Endothelial cell of umbilical vein (primary cell): Measurements from ENCODE around the gene TEAD2.

Experiments used
- EZH2 ChIP-seq: IDR thresholded peaks from 2 replicates; pipeline ENCODE4 v1.6.1; 2012; ENCODE audit warnings: borderline replicate concordance, low read depth, mild to moderate bottlenecking, moderate library complexity, low read length, inconsistent platforms; ENCODE audit not compliant: severe bottlenecking
- FOS ChIP-seq: IDR thresholded peaks from 2 replicates; pipeline ENCODE4 v1.6.1; 2011; ENCODE audit warnings: mild to moderate bottlenecking, low read length, moderate library complexity, borderline replicate concordance; ENCODE audit not compliant: insufficient read depth
- JUN ChIP-seq: IDR thresholded peaks from 2 replicates; pipeline ENCODE4 v1.6.1; 2011; ENCODE audit warnings: borderline replicate concordance, low read depth; ENCODE audit not compliant: insufficient read length, insufficient read depth
- MYC ChIP-seq: IDR thresholded peaks from one replicate; pipeline ENCODE4 v1.6.1; 2011; ENCODE audit warnings: mild to moderate bottlenecking, low read depth, low read length
- POLR2A ChIP-seq: IDR thresholded peaks from 2 replicates; pipeline ENCODE4 v1.6.1; 2012; ENCODE audit warnings: low read depth, mild to moderate bottlenecking, control low read depth, low read length
- POLR2AphosphoS5 ChIP-seq: IDR thresholded peaks from 2 replicates; pipeline ENCODE4 v1.6.1; 2012; ENCODE audit warnings: low read depth, mild to moderate bottlenecking, control low read depth, low read length, moderate library complexity; ENCODE audit not compliant: insufficient read depth
- TF ChIP-seq, protein P1 (sequence below), 2 donors: IDR thresholded peaks; 1 replicate in 1 of 2; 2 replicates in 1 of 2; pipeline ENCODE4 v1.5.1; 2011; ENCODE audit warnings: low read length in 2 of 2, mild to moderate bottlenecking in 2 of 2, moderate library complexity in 2 of 2, control low read depth in 1 of 2, inconsistent platforms in 1 of 2, low read depth in 1 of 2; ENCODE audit not compliant: insufficient read depth in 1 of 2; ENCODE audit errors: extremely low read depth in 1 of 2
- TF ChIP-seq, protein P2 (sequence below): IDR thresholded peaks from 2 replicates; pipeline ENCODE4 v1.6.1; 2011; ENCODE audit not compliant: insufficient read depth, insufficient read length

DNA sequence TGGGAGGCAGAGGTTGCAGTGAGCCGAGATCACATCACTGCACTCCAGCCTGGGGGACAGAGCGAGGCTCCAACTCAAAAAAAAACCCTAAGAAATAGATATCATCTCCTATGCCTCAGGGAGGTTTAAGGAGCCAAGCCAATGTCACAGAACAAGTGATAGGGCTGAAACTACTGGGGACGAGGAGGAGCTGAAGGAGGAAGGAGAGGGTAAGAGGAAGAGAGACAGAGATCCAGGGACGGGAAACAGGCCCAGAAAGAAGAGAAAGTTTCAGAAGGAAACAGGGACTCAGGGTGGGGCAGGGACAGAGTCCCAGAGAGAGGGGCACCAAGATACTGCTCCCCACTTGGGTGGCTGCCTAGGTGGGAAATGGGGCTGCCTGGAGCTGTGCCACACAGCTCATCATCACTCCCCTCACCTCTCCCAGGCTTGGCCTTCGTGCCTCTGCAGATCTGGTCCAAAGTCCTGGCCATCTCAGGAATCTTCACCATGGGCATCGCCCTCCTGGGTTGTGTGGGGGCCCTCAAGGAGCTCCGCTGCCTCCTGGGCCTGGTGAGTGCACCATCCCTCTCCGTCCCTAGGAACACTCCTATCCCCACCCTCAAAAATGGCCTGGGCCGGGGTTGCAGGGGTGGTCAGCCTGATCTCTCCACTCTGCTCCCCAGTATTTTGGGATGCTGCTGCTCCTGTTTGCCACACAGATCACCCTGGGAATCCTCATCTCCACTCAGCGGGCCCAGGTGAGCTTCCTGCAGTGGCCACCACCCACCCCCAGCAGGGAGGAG lies 25.5 kb downstream of the TEAD2 start:
- TF ChIP-seq EZH2 (no peak), FOS (no peak), POLR2A (no peak), JUN (no peak), MYC (no peak), POLR2AphosphoS5 (no peak)
- TF ChIP-seq, protein P1, sequence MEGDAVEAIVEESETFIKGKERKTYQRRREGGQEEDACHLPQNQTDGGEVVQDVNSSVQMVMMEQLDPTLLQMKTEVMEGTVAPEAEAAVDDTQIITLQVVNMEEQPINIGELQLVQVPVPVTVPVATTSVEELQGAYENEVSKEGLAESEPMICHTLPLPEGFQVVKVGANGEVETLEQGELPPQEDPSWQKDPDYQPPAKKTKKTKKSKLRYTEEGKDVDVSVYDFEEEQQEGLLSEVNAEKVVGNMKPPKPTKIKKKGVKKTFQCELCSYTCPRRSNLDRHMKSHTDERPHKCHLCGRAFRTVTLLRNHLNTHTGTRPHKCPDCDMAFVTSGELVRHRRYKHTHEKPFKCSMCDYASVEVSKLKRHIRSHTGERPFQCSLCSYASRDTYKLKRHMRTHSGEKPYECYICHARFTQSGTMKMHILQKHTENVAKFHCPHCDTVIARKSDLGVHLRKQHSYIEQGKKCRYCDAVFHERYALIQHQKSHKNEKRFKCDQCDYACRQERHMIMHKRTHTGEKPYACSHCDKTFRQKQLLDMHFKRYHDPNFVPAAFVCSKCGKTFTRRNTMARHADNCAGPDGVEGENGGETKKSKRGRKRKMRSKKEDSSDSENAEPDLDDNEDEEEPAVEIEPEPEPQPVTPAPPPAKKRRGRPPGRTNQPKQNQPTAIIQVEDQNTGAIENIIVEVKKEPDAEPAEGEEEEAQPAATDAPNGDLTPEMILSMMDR (IDR thresholded peaks at IDR 0.05; ENCODE audit: extremely low read depth in 1 of 2, insufficient read depth in 1 of 2, low read depth in 1 of 2, low read length in 2 of 2): no peak
- TF ChIP-seq, protein P2, sequence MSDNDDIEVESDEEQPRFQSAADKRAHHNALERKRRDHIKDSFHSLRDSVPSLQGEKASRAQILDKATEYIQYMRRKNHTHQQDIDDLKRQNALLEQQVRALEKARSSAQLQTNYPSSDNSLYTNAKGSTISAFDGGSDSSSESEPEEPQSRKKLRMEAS: no peak
